PFSK-1 (cell line): ENCODE measurements around the gene ADNP2.

Experiments used
- POLR2AphosphoS5 ChIP-seq: IDR thresholded peaks from 2 replicates; pipeline ENCODE4 v1.6.1; 2012; ENCODE audit warnings: low read depth, mild to moderate bottlenecking, control low read depth, low read length, moderate library complexity
- SIN3A ChIP-seq: IDR thresholded peaks from 2 replicates; pipeline ENCODE4 v1.6.1; 2012; ENCODE audit warnings: mild to moderate bottlenecking, low read length, moderate library complexity, borderline replicate concordance; ENCODE audit not compliant: insufficient read depth

DNA sequence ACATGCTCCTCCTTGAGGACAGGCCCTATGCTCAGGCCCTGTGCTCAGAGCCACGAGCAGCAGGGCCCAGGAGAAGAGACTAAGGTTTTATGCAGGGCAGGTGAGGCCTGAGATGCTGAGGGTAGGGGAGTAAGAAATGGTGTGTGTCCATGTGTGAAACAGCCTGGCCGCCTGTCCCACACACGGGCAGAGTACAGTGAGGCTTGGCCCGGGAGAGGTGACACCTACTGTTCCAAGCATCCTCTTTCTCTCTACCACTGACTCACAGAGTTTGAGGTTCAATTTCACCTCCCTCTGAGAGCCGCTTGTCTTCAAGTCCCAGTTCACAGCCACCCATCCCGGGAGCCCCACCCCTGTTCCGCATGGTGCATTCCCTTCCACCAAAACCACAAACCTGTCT lies 54.1 kb downstream of the ADNP2 start:
- TF ChIP-seq POLR2AphosphoS5 (no peak), SIN3A (no peak)
